IMR-90 (cell line): Measurements from ENCODE around the gene ATP2B2. TPM values are rescaled to one million over a fixed set of nuclear protein-coding genes. Genes with fewer than 3 reads are reported as not detected.

Source experiments
- ATAC-seq: fragments of 200-7000 bp; cut with Tn5 transposase; 2 replicates; pipeline ENCODE4 v1.9.1; 2020; ENCODE audit warnings: low read depth, mild to moderate bottlenecking, moderate library complexity
- BruUV-seq: library from RNA; stranded (reverse); fragments of 400-500 nt; replicated peaks from 2 replicates; lab custom pipeline; 2021; lab: Mats Ljungman, UMichigan
- CTCF ChIA-PET: fragments of 300-600 bp; formaldehyde crosslinking; extraction: SDS; loops from one replicate; lab custom pipeline; 2021; ENCODE audit warnings: antibody characterized with exemption; lab: Yijun Ruan, JAX
- POLR2A ChIA-PET: fragments of 300-600 bp; sonication (Branson Sonifier 250); formaldehyde crosslinking; loops from one replicate; lab custom pipeline; 2022; ENCODE audit warnings: antibody characterized with exemption; ENCODE audit not compliant: unreplicated experiment; lab: Charles Lee
- DNase-seq: peaks from one replicate; pipeline ENCODE4 v3.0.0; 2013
- H2AFZ ChIP-seq: replicated peaks from 2 replicates; pipeline ENCODE3; 2013; ENCODE audit warnings: low read length, mild to moderate bottlenecking; ENCODE audit not compliant: poor library complexity
- H2AK5ac ChIP-seq: 2 replicates; pipeline ENCODE4 v1.6.1; 2013; ENCODE audit warnings: low read depth, low read length, inconsistent platforms
- H2AK9ac ChIP-seq: replicated peaks from 2 replicates; pipeline ENCODE3; 2013; ENCODE audit warnings: mild to moderate bottlenecking, low read depth, low read length, moderate library complexity; ENCODE audit not compliant: poor library complexity
- H2BK120ac ChIP-seq: 2 replicates; pipeline ENCODE4 v1.6.1; 2013; ENCODE audit warnings: low read depth, low read length, inconsistent platforms
- H2BK15ac ChIP-seq: 3 replicates; pipeline ENCODE4 v1.6.1; 2013; ENCODE audit warnings: low read depth, low read length, inconsistent platforms
- H2BK20ac ChIP-seq: 2 replicates; pipeline ENCODE4 v1.6.1; 2013; ENCODE audit warnings: low read depth, mild to moderate bottlenecking, inconsistent platforms, low read length, moderate library complexity
- H2BK5ac ChIP-seq: 2 replicates; pipeline ENCODE4 v1.6.1; 2013; ENCODE audit warnings: mild to moderate bottlenecking, low read depth, low read length, inconsistent platforms; ENCODE audit not compliant: poor library complexity, severe bottlenecking
- H3K14ac ChIP-seq: replicated peaks from 2 replicates; pipeline ENCODE4 v1.6.1; 2013; ENCODE audit warnings: low read depth, low read length, inconsistent platforms
- H3K18ac ChIP-seq: 2 replicates; pipeline ENCODE4 v1.6.1; 2013; ENCODE audit warnings: low read depth, low read length, control low read depth
- H3K23ac ChIP-seq: 2 replicates; pipeline ENCODE4 v1.6.1; 2013; ENCODE audit warnings: low read depth, low read length, inconsistent platforms
- H3K27ac ChIP-seq: 2 replicates; pipeline ENCODE4 v1.5.1; 2013; ENCODE audit warnings: mild to moderate bottlenecking, control low read depth, low read length; ENCODE audit not compliant: insufficient read depth
- H3K27me3 ChIP-seq: 2 replicates; pipeline ENCODE4 v1.6.1; 2013; ENCODE audit warnings: low read length; ENCODE audit not compliant: control insufficient read depth, insufficient read depth
- H3K36me3 ChIP-seq: 2 replicates; pipeline ENCODE4 v1.6.1; 2013; ENCODE audit warnings: low read length, mixed read lengths; ENCODE audit not compliant: control insufficient read depth, insufficient read depth
- H3K4ac ChIP-seq: 2 replicates; pipeline ENCODE4 v1.6.1; 2013; ENCODE audit warnings: low read depth, low read length, inconsistent platforms
- H3K4me1 ChIP-seq: 2 replicates; pipeline ENCODE4 v1.6.1; 2013; ENCODE audit warnings: low read length, mixed read lengths; ENCODE audit not compliant: control insufficient read depth, insufficient read depth
- H3K4me2 ChIP-seq: 2 replicates; pipeline ENCODE4 v1.6.1; 2013; ENCODE audit warnings: low read depth, mild to moderate bottlenecking, control low read depth, low read length, moderate library complexity
- H3K4me3 ChIP-seq: 2 replicates; pipeline ENCODE4 v1.5.1; 2013; ENCODE audit warnings: low read depth, mild to moderate bottlenecking, control low read depth, low read length, moderate library complexity; ENCODE audit not compliant: insufficient read depth
- H3K56ac ChIP-seq: 2 replicates; pipeline ENCODE4 v1.6.1; 2013; ENCODE audit warnings: low read length, inconsistent platforms; ENCODE audit not compliant: insufficient read depth; ENCODE audit errors: extremely low read depth
- H3K79me1 ChIP-seq, 2 experiments: 2 replicates each; pipeline ENCODE4 v1.6.1; 2013; ENCODE audit warnings: low read length in 2 of 2, inconsistent platforms in 1 of 2, low read depth in 1 of 2
- H3K9ac ChIP-seq: 2 replicates; pipeline ENCODE4 v1.6.1; 2013; ENCODE audit warnings: low read depth, low read length, control low read depth
- H3K9me1 ChIP-seq: 2 replicates; pipeline ENCODE4 v1.6.1; 2013; ENCODE audit warnings: low read length, inconsistent platforms; ENCODE audit not compliant: insufficient read depth
- H3K9me3 ChIP-seq: 2 replicates; pipeline ENCODE4 v1.6.1; 2013; ENCODE audit warnings: low read length; ENCODE audit not compliant: control insufficient read depth, insufficient read depth
- H4K20me1 ChIP-seq: 2 replicates; pipeline ENCODE4 v1.6.1; 2013; ENCODE audit warnings: low read length, inconsistent platforms; ENCODE audit not compliant: insufficient read depth
- H4K5ac ChIP-seq: 2 replicates; pipeline ENCODE4 v1.6.1; 2013; ENCODE audit warnings: mild to moderate bottlenecking, low read depth, low read length, control low read depth
- H4K8ac ChIP-seq, 2 experiments: 2 replicates each; pipeline ENCODE4 v1.6.1; 2013; ENCODE audit warnings: low read depth in 2 of 2, low read length in 2 of 2, control low read depth in 1 of 2, inconsistent platforms in 1 of 2
- H4K91ac ChIP-seq: 2 replicates; pipeline ENCODE4 v1.6.1; 2013; ENCODE audit warnings: low read depth, low read length, inconsistent platforms; ENCODE audit not compliant: insufficient read depth
- CHD1 ChIP-seq: IDR thresholded peaks from 2 replicates; pipeline ENCODE4 v1.6.1; 2012; ENCODE audit warnings: low read depth, low read length, improper control_type of control experiment
- MAFK ChIP-seq: IDR thresholded peaks from 2 replicates; pipeline ENCODE4 v1.6.1; 2012; ENCODE audit warnings: low read depth, low read length, improper control_type of control experiment
- POLR2A ChIP-seq: IDR thresholded peaks from 2 replicates; pipeline ENCODE4 v1.6.1; 2012; ENCODE audit warnings: mild to moderate bottlenecking, low read depth, low read length
- RAD21 ChIP-seq: IDR thresholded peaks from 2 replicates; pipeline ENCODE4 v1.6.1; 2012; ENCODE audit warnings: low read length, improper control_type of control experiment
- RFX5 ChIP-seq: IDR thresholded peaks from 2 replicates; pipeline ENCODE4 v1.8.0; 2012; ENCODE audit warnings: low read depth, mild to moderate bottlenecking, low read length, moderate library complexity
- SMC3 ChIP-seq: fragments of 150-350 bp; IDR thresholded peaks from 2 replicates; pipeline ENCODE4 v1.6.1; 2016; ENCODE audit warnings: low read depth, mild to moderate bottlenecking, antibody characterized with exemption, low read length, moderate library complexity
- WGBS, 2 experiments: methylation state at CpG; one replicate each; pipeline versions ENCODE4 v1.1.5 to v1.1.7; 2013; ENCODE audit warnings: missing lambda C conversion rate in 2 of 2; ENCODE audit not compliant: insufficient read length in 1 of 2; ENCODE audit errors: extremely low coverage in 2 of 2; 5-methylcytosine and 5-hydroxymethylcytosine counted together
- dilution Hi-C: fragments of 300-500 bp; cut with HindIII; formaldehyde crosslinking; loops from one replicate; pipeline ENCODE4 v1.14.3; 2018; ENCODE audit warnings: low sequenced_read_pairs; ENCODE audit not compliant: unreplicated experiment
- in situ Hi-C: fragments of 300-500 bp; cut with MboI; formaldehyde crosslinking; loops from 3 replicates; pipeline ENCODE4 v1.14.3; 2019; ENCODE audit warnings: low sequenced_read_pairs, inconsistent platforms, mixed read lengths
- intact Hi-C: fragments of 100-400 bp; cut with micrococcal nuclease; formaldehyde crosslinking; loops from 2 replicates; pipeline ENCODE4 v1.10.0; 2022
- polyA plus RNA-seq, 3 experiments: library from polyadenylated mRNA; depleted of rRNA; stranded (reverse); fragments of >200 nt; gene quantifications; 2 replicates each; pipeline ENCODE4 v1.2.3, GENCODE V29; 2012; ENCODE audit warnings: low replicate concordance in 1 of 3
- total RNA-seq: library from RNA; depleted of rRNA; stranded (reverse); fragments of >200 nt; gene quantifications from 2 replicates; pipeline ENCODE4 v1.2.3, GENCODE V29; 2012
- TF ChIP-seq, protein P1 (sequence below): conservative IDR thresholded peaks from 2 replicates; pipeline ENCODE4 v1.5.1; 2012; ENCODE audit warnings: mild to moderate bottlenecking, low read depth, low read length, improper control_type of control experiment

Gene ATP2B2
- total and polyA plus RNA-seq, 2 of the 4 experiments (the other 2 are of a cell fraction), result under 0.01 to 0.02 TPM

- H3K27me3 ChIP-seq, result peaks cover 52% of the 10 kb centered on the region
- no peak overlapping the region for H3K4ac ChIP-seq
- H3K27ac ChIP-seq, result no peak overlapping the region
- BruUV-seq, result no TSS peak
- H3K18ac ChIP-seq, result no peak overlapping the region
- no peak overlapping the region for H2AK5ac ChIP-seq
- no peaks in the 10 kb centered on the region for H3K9me3 ChIP-seq
- intact Hi-C loops (no loop called here), in situ Hi-C loops (no loop called here), dilution Hi-C loops (no loop called here)
- H3K56ac ChIP-seq, result no peak overlapping the region
- no peak overlapping the region for H3K4me2 ChIP-seq
- no peaks in the 10 kb centered on the region for H3K36me3 ChIP-seq
- POLR2A ChIA-PET, result no interaction called here
- H3K23ac ChIP-seq, result no peak overlapping the region
- no peaks in the 10 kb centered on the region for H3K4me1 ChIP-seq
- H3K4me3 ChIP-seq, result no peak overlapping the region
- no peak overlapping the region for H2BK5ac ChIP-seq
- no peaks in the 10 kb centered on the region for H3K79me1 ChIP-seq
- no peak overlapping the region for H4K5ac ChIP-seq
- no peak overlapping the region for H4K91ac ChIP-seq
- peak; percentile 76 for DNase-seq
- no peak overlapping the region for H4K8ac ChIP-seq
- 55% methylated on average over 2 of the region's 12 CpGs; no CpG with 5 or more reads in 1 of the 2 experiments for WGBS, 2 experiments
- H4K20me1 ChIP-seq, result no peaks in the 10 kb centered on the region
- no peak overlapping the region for H3K9ac ChIP-seq
- no peak overlapping the region for H3K14ac ChIP-seq
- no peak for TF ChIP-seq RFX5
- TF ChIP-seq SMC3, result no peak
- no peak; the same call in 1 of the 2 replicates for TF ChIP-seq RAD21
- no peak for TF ChIP-seq POLR2A
- TF ChIP-seq, protein P1, sequence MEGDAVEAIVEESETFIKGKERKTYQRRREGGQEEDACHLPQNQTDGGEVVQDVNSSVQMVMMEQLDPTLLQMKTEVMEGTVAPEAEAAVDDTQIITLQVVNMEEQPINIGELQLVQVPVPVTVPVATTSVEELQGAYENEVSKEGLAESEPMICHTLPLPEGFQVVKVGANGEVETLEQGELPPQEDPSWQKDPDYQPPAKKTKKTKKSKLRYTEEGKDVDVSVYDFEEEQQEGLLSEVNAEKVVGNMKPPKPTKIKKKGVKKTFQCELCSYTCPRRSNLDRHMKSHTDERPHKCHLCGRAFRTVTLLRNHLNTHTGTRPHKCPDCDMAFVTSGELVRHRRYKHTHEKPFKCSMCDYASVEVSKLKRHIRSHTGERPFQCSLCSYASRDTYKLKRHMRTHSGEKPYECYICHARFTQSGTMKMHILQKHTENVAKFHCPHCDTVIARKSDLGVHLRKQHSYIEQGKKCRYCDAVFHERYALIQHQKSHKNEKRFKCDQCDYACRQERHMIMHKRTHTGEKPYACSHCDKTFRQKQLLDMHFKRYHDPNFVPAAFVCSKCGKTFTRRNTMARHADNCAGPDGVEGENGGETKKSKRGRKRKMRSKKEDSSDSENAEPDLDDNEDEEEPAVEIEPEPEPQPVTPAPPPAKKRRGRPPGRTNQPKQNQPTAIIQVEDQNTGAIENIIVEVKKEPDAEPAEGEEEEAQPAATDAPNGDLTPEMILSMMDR, result peak; percentile 26
- no peak for TF ChIP-seq MAFK
- no peak for TF ChIP-seq CHD1
- peak; percentile 81 for ATAC-seq
- peaks cover 3% of the 10 kb centered on the region; the same call in 1 of the 2 replicates for H3K9me1 ChIP-seq
- H2AFZ ChIP-seq, result peak overlapping the region; percentile 9
- no peak overlapping the region for H2BK15ac ChIP-seq
- H2BK20ac ChIP-seq, result no peak overlapping the region
- H2BK120ac ChIP-seq, result no peak overlapping the region
- H2AK9ac ChIP-seq, result no peak overlapping the region
- CTCF ChIA-PET, result interaction anchor here (1.3 kb wide), 1 partner anchor 404 kb away, joined by 3 read pairs; no protein-coding TSS in a partner anchor
Observed at GRCh38 chr3:10334459-10334858, 170.9 kb downstream of the ATP2B2 start.
